GM19328 (cell line): Measurements from ENCODE around the gene PPM1L.
"Not testable (repeated sequence)": the region's sequence is repeated elsewhere in the genome, so short reads cannot be mapped to it uniquely, and the experiment has no call there.

Experiments used
- ATAC-seq: cut with Tn5 transposase; IDR thresholded peaks from one replicate; pipeline ENCODE4 v1.9.1; 2021; ENCODE audit warnings: mild to moderate bottlenecking, moderate library complexity; ENCODE audit not compliant: unreplicated experiment

Gene PPM1L

DNA sequence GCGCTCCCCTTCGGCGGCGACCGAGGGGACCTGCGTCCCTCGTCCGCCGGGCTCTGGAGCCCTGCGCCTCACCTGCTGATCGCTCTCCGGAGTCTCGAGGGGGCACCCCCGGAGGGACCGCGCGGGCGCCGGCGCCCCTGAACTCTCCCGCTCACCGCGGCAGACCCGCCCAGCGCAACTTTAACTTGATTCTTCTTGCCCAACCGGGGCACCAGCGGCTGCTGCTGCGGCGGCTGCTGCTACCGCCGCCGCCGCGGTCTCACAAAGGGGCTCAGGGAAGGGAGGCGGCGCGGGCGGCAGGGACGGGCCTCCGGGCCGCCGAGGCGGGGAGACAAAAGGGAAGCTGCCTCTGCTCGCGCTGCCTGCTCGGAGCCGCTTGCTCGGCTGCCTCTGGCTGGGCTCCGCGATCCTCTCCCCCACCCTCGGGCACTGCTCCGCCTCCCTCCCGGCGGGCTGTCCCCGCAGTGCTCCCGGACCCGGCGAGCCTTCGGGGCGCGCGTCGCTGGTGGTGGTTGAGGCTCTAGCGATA is at the start of gene PPM1L:
Gene PPM1L, plus strand, starts transcription at position 456 of the 529 bp plus-strand sequence.
- ATAC-seq: peak; percentile 38

DNA sequence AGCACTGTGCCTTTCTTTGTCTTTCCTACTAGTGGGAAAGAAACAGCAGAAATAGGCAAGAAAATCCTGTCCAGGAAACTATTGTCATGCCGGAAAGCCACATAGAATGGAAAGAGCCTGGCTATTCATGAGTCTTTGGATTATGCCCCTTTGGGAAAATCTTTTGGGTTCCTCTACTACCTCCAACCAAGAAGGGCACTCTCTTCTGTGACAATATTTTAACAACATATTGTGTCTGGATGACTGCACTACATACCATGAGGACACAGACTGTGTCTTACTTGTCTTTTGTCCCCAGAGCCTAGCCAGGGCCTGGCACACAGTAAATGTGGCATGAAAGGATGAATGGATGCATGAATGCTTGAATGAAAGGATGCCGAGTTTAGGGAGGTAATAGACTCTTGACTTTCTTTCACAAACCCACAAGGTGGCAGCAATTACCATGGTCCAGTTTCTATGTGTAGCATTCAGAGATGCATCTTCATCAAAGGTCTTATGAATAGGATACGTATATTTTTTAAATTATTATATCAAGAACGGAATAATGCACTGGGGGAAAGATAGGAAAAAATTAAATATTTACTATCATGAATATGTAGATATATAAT is 48.7 kb upstream of the PPM1L start:
- ATAC-seq: no peak

DNA sequence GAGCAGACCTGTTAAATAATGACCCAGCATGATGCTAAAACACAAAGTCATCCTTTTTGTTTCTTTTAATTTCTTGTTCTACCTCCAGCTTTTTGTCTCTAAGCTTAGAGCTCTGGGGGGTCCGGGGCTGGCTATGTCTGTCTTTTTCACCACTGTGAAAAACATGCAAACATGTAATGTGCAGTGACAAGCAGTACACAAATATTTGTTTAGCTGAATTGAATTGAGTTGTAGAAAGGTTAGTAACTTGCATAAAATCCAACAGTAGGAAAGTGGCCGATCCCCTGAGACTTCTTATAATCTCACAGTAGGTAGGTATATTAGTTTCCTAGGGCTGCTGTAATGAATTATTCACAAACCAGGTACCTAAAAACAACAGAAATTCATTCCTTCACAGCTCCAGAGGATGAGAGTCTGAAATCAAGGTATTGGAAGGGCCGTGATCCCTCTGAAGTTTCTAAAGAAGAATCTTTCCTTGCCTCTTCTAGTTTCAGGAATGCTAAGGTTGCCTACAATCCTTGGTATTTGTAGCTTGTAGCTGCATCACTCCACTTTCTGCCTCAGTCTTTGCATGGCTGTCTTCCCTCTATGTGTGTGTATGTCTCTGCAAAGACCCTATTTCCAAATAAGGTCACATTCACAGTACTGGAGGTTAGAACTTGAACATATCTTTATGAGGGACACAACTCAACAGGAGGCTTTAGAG is 46.4 kb upstream of the PPM1L start:
- no peak for ATAC-seq

DNA sequence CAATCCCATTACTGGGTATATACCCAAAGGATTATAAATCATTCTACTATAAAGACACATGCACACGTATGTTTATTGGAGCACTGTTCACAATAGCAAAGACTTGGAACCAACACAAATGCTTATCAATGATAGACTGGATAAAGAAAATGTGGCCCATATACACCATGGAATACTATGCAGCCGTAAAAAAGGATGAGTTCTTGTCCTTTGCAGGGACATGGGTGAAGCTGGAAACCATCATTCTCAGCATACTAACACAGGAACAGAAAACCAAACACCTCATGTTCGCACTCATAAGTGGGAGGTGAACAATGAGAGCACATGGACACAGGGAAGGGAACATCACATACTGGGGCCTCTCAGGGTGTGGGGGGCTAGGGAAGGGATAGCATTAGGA is 42.9 kb upstream of the PPM1L start:
- ATAC-seq: not testable (repeated sequence)

DNA sequence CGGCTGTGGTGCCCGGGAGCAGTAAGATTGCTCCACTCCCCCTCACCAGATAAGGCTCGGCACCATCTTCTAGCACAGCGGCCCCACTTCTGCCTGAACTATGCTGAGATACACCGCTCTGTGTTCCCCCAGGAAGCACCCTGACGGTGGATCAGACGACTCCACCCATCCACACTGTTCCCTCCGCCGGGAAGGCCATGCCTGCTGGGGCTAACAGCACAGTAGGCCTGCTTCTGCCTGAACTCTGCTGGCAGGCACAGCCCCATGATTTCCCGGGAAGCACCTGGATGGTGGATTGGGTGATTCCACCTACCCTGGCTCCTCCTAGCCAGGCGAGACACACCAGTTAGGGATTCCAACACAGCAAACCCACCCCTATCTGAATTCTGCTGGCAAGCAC is 36.3 kb upstream of the PPM1L start:
- ATAC-seq: no peak

DNA sequence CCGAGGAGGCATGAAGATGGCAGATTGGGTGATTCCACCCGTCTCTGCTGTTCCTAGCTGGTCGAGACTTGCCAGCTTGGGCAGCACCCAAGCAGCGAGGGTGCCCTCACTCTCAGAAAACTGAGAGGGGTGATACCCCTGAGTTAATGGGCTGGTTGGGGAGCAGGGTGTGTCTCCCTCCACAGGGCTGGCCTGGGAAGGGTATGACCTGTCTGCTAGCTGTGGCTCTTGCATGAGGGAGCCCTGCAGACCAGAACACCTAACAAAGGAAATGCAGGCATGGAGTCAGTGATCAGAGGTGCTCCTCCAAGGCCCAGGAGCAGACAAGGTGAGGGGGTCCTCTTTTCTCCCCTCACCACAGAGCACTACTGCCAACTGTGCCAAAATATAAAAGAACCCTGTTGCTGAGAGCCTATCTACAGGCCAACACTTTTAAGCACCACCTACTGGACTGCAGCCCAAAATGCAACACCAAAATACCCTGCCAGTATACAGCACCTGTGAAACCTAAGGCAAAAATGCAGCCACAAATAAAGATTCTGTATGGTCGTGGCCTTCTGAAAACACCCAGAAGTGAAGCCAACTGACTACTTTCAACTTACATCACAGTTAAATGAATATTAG is 35.8 kb upstream of the PPM1L start:
- ATAC-seq: no peak

DNA sequence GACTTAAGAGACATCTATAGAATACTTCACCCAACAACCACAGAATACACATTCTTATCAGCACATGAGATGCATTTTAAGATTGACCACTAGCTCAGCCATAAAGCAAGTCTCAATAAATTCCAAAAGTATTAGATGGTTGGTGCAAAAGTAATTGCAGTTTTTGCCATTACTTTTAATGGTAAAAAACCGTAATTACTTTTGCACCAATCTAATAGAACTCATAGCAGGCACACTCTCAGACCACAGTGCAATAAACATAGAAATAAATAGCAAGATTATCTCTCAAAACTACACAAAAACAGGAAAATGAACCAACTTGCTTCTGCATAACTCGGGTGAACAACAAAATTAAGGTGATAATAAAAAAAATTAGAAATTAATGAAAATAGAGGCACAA is 33.7 kb upstream of the PPM1L start:
- ATAC-seq: no peak

DNA sequence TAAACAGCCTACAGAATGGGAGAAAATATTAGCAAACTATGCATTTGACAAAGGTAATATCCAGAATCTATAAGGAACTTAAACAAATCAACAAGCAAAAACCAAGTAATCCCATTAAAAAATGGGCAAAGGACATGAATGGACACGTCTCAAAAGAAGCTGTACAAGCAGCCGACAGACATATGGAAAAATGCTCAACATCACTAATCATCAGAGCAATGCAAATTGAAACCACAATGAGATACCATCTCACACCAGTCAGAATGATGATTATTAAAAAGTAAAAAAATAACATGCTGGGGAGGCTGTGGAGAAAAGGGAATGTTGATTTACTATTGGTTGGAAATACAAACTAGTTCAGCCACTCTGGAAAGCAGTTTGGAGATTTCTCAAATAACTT is 30.7 kb upstream of the PPM1L start:
- no peak for ATAC-seq

DNA sequence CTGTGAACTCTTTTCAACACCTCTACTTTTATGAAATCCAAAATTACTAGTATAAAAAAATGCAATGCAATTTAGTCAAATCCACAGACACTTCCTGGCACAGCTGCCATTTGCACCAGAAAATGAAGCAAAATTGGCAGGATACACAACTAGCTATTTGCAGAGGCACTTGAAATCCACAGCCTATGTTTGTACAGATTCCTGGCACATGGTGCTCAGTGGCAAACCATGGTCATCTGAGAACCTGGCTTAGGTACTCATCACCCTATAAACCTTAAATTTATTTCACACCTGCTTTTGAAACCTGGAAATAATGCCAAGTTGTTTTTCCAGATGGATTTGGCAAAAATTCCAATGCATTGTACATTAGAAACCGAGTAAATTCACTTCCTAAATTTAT is 20.2 kb upstream of the PPM1L start:
- ATAC-seq: no peak

DNA sequence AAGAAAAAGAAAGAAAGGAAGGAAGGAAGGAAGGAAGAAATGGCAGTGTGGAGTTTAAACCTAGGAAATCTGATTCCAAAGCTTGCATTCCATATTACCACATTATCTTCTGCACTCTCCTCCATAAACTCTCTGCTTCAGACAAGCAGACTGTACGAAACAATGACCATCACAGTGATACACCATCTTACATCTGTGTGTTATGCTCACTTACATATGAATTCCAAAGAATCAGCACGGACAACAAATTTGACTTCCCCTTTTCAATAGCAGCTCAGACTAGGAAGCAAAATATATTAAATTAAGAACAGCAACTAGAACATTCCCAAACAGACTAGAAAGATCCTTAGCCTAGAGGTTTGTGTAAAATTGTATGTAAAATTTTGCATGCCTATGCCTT is 18.0 kb upstream of the PPM1L start:
- ATAC-seq: no peak

DNA sequence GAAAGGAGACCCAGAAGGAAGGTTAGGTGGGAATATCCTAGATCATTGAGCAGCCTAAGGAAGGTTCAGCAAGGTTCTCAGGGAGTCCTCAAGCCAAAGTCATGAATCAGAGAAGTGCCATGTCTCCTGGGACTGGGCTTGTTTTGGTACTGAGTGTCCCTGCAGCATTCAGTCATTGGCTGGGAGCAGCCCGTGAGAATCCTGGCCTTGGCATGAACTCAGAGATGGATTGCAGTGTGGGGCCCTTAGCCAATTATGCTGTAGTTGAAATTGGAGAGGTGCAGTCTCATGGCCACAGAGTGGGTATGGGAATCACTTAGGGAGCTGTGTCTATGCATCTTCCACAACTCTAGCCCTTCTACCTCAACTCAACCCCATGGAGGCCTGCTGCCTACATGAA is 17.0 kb upstream of the PPM1L start:
- no peak for ATAC-seq

DNA sequence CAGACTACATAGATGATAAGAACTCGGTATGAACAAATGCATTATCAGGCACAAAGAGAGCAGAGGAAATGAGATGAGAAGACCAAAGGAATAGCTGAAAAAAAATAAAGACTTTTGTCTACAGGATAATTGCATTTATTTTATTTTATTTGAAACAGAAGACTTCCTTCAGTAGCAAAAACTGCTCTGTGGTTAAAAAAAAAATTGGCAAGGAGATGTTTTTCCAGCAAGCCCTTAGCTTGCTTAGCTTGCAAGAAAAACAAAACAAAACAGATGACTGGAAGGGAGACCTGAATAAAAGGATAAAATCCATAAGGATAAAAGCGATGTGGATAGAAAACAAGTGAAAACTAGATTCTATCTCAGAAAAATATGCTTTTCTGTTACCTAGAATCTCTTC is 9.1 kb upstream of the PPM1L start:
- ATAC-seq: no peak

DNA sequence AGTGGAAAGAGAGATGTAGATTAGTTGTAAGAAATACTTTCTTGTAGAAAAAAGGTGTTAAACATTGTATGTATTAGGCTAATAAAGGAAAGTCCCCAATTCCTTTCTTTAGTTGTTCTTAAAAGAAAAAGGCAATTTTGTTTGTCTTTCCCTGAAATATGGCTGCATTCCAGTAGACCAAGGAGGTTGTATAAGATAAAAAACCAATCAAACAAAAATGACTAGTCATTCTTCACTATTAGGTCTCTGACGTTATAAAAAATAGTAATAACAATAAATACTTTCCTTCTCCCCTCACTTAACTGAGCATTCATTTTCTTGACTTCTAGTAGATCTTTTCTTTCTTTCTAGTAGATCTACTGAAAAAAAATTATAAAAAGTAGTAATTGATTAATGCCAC is 8.6 kb upstream of the PPM1L start:
- ATAC-seq: no peak

DNA sequence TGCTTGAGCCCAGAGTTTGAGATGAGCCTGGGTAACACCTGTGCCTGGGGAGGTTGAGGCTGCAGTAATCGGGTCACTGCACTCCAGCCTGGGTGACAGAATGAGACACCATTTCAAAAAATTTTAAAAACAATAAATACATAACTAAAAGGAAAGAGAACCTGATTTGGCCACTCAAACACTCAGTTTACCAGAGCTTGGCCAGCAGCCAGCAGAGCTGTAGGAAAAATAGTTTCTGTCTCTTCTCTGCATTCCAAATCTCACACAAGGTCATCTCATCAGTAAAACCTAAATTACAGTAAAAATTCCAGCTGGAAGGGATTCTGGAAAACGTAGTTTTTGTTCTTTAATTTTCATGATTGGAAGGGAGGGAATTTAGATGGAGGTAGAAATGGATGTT is 7.8 kb upstream of the PPM1L start:
- no peak for ATAC-seq

DNA sequence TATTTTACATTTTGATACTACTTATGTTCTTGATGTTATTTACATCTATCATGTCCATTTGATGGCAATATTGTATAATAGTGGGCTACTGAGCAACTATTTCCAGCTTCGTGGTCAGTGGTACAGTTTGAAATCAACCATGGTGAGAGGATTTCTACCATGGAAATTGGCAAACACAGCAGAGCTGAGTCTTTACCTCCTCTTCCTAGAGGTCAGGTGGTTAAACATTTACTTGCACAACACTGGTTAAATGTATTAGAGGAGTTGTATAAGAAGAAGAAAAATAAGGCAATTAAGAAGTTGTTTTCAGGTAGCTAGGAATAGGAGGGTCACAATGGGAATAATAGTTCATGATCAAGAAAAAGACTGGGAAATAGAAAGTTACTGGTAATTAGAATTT is 7.2 kb upstream of the PPM1L start:
- no peak for ATAC-seq

DNA sequence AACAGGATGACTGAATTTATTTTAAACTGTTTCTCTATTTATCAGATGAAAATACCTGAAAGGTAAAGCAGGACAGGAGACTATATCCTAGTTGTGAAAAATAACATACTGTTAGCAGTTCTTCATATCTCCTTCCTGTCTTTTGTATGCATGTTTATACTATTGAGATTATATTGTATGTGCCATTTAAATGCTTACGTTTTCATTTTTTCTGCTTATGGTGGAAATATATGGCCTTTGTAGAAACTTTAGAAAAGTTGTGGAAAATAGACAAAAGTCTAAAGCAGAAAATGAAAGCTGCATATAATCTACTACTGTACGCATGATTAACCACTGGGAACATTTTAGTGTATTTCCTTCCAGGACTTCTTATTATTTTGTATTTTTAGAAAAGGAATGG is 2.1 kb upstream of the PPM1L start:
- no peak for ATAC-seq

DNA sequence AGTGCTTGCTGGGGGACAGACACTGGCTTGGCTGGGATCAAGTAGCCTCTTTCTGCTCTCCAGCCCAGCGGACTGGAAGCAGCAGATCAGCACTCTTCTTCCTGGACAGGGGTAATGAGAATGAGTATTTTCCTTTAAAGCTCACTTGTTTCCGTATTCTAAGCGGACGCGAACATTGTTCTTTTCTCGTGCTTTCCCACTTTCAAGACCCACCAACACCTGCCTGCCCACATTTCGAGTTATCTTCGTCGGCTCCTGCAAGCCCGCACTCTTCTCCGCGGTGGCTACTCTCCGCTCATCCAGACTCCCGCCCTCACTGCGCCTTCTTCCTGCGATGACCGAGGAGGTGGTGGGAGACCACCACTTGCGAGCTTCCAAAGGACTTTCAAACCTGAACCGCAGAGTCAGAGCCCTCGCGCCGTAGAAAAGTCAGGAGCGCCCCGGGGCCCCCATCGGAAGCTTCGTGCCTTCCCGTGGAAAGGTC is 1.6 kb upstream of the PPM1L start:
- ATAC-seq: no peak

DNA sequence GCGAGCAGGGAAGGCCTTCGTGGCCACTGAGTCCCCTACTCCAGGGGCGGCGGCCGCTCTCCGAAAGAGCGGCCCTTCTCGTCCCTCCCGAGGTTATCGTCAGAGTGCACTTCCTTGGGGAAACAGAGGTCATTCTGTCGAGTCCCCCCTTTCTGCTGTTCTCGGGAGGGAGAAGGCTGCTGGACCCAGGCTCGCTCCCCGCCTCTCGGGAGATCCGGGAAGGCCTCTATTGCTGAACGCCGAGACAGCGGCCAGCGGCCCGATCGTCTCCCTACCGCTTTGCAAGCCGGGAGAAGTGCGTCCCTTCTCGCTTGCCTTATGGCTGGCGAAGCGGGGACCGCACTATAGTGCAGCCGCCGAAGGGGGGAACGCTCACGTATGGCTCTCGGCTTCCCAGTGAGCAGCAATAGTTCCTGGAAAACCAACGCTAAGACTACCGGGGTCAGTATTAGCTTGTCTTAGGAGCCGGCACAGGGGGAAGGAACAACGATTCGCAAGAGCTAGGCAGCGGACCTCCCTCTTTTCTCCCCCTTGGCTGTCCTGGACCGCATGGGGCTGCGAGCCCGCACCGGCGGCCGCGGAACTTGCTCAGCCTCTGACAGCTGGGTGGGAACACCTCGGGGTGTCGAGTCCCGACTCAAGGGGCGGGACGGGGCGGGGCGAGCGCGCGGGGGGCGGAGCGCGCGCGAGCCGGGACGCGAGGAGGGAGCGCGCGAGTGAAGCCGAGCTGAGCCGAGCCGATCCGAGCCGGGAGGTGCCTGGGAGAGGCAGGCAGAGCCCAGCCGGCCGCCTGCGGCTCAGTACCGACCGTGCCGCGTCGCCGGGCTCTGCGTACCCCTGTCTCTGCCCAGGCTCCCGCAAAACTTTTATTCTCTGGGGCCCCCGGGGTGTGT is 930 bp upstream of the PPM1L start:
- peak; percentile 91 for ATAC-seq

DNA sequence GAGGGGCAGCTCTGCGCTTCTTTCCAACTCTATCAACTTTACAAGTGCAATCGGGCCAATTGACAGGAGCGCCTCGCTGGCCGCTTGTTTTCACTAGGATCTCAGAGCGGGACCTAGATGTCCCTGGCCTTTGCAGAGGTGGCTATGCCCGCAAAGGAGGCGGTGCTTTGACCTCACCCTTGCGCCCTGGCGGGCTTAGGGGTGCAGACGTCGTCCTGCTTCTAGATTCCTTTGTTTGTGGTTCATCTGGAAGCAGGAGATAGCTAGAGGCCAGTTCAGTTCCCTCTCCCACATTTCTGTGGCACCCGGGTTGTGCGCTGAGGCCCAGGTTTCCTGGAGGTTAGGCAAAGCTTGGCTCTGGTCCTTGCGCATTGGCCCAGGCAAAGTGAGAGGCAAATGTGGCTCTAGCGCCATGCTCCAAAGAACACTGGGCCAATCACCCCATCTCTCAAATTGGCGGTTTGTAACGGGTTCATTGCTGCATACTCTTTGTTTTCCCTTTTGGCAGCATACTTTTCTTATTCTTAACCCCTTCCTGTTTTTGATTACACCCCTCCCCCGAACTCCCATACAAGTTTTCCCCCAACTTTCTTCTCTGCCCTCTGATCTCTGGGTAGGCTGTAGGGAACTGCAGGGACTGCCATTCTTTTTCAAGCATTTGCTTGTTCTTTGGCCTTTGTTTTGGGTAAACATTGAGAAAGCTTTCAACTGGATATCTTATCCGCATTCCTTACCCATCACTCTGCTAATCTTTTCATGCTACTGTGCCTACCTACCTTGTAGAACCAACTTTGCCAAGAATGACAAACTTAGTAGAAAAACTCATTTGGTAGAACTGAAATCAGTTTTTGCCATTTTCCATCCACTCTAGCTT is 1.4 kb downstream of the PPM1L start:
- no peak for ATAC-seq

DNA sequence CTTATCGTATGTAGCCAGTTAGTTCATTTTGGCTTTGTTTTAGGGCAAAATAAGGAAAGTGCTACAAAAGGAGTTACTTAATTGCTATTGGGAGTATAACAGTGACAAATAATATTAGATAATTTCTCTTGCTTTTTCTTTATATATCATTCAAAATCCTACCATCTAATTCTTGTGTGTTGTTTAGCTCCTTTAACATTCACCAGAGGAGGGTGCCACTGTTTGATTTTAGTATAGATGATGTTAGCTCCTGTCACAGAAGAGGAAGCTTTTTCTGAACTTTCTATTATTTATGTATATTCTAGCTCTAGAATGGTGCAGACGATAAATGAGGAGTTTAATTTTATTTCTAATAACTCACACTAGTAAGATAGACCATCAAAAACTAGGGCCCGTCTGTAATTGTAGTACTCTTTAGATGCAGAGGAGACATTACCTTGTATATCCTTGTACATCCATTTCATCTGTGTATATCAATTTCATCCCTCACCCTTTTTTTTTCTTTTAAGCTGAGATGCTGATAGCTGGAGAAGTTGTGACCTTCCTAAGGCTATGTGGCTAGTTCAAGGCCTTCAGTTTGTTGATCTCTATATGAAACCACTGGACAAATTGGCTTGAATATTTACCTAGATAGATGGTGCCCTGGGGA is 3.0 kb downstream of the PPM1L start:
- ATAC-seq: no peak
